Neural cell (in vitro differentiated cells): Measurements from ENCODE around the gene INPP5E. TPM values are rescaled to one million over a fixed set of nuclear protein-coding genes. Genes with fewer than 3 reads are reported as not detected.

Source experiments
- H2AFZ ChIP-seq: fragments of 200-600, 300-800 bp; sonication (generic), shearing (Covaris generic); 2 replicates; pipeline ENCODE4 v1.6.0; 2014; ENCODE audit warnings: low read depth, mild to moderate bottlenecking, antibody characterized with exemption, low read length, moderate library complexity
- H3F3A ChIP-seq: fragments of 200-600 bp; shearing (Covaris generic); 2 replicates; pipeline ENCODE4 v1.6.1; 2016; ENCODE audit warnings: mild to moderate bottlenecking, moderate library complexity, mixed read lengths, antibody characterized with exemption, low read length; ENCODE audit not compliant: insufficient read depth, poor library complexity, severe bottlenecking
- H3K27ac ChIP-seq: fragments of 200-600, 300-800 bp; sonication (generic), shearing (Covaris generic); 2 replicates; pipeline ENCODE4 v1.5.1; 2014; ENCODE audit warnings: mild to moderate bottlenecking, low read length, moderate library complexity
- H3K27me3 ChIP-seq: fragments of 300-800, 200-600 bp; sonication (generic), shearing (Covaris generic); 2 replicates; pipeline ENCODE4 v1.6.0; 2014; ENCODE audit warnings: mild to moderate bottlenecking, low read depth, low read length, moderate library complexity; ENCODE audit not compliant: insufficient read depth
- H3K36me3 ChIP-seq: fragments of 300-800, 200-600 bp; sonication (generic), shearing (Covaris generic); 2 replicates; pipeline ENCODE4 v1.5.1; 2014; ENCODE audit warnings: mild to moderate bottlenecking, antibody characterized with exemption, low read length, moderate library complexity; ENCODE audit not compliant: insufficient read depth
- H3K4me2 ChIP-seq: fragments of 300-800, 200-600 bp; sonication (generic), shearing (Covaris generic); 2 replicates; pipeline ENCODE4 v1.6.0; 2014; ENCODE audit warnings: mild to moderate bottlenecking, low read length
- H3K4me3 ChIP-seq: fragments of 300-800, 200-600 bp; sonication (generic), shearing (Covaris generic); 2 replicates; pipeline ENCODE4 v1.5.1; 2014; ENCODE audit warnings: mild to moderate bottlenecking, low read length, moderate library complexity
- H3K79me2 ChIP-seq: fragments of 200-600 bp; shearing (Covaris generic); replicated peaks from 2 replicates; pipeline ENCODE4 v1.6.0; 2014; ENCODE audit warnings: mild to moderate bottlenecking, low read length, moderate library complexity; ENCODE audit not compliant: insufficient read depth
- H3K9ac ChIP-seq: fragments of 300-800, 200-600 bp; sonication (generic), shearing (Covaris generic); 2 replicates; pipeline ENCODE4 v1.6.1; 2016; ENCODE audit warnings: mild to moderate bottlenecking, low read length, mixed read lengths
- H3K9me2 ChIP-seq: fragments of 200-600 bp; shearing (Covaris generic); 2 replicates; pipeline ENCODE4 v1.6.1; 2016; ENCODE audit warnings: mild to moderate bottlenecking, low read length, mixed read lengths; ENCODE audit not compliant: insufficient read depth
- H3K9me3 ChIP-seq: fragments of 200-600, 300-800 bp; sonication (generic), shearing (Covaris generic); 2 replicates; pipeline ENCODE4 v1.6.1; 2016; ENCODE audit warnings: mild to moderate bottlenecking, mixed run types, low read length, moderate library complexity, mixed read lengths
- H4K20me1 ChIP-seq: fragments of 200-600 bp; shearing (Covaris generic); 2 replicates; pipeline ENCODE4 v1.6.1; 2016; ENCODE audit warnings: mild to moderate bottlenecking, mixed run types; ENCODE audit not compliant: insufficient read depth
- CTCF ChIP-seq: fragments of 450-650 bp; IDR thresholded peaks from 2 replicates; pipeline ENCODE4 v1.5.1; 2014; ENCODE audit warnings: antibody characterized with exemption, mild to moderate bottlenecking, moderate library complexity; ENCODE audit not compliant: poor library complexity, severe bottlenecking
- EP300 ChIP-seq: fragments of 450-650 bp; conservative IDR thresholded peaks from 2 replicates; pipeline ENCODE4 v1.6.1; 2014; ENCODE audit warnings: antibody characterized with exemption, mild to moderate bottlenecking, moderate library complexity; ENCODE audit not compliant: poor library complexity, severe bottlenecking
- EZH2 ChIP-seq: fragments of 200-600, 300-800 bp; shearing (Covaris generic), sonication (generic); IDR thresholded peaks from 2 replicates; pipeline ENCODE4 v1.6.1; 2014; ENCODE audit warnings: antibody characterized with exemption, low read length, borderline replicate concordance, mild to moderate bottlenecking; ENCODE audit not compliant: insufficient read depth, poor library complexity, severe bottlenecking
- MXI1 ChIP-seq: fragments of 450-650 bp; conservative IDR thresholded peaks from 2 replicates; pipeline ENCODE4 v1.6.1; 2014; ENCODE audit warnings: antibody characterized with exemption, mild to moderate bottlenecking; ENCODE audit not compliant: poor library complexity, severe bottlenecking
- POLR2AphosphoS5 ChIP-seq: IDR thresholded peaks from 2 replicates; pipeline ENCODE4 v1.6.1; 2012
- RAD21 ChIP-seq: fragments of 450-650 bp; conservative IDR thresholded peaks from 2 replicates; pipeline ENCODE4 v1.6.1; 2014; ENCODE audit warnings: antibody characterized with exemption, mild to moderate bottlenecking, moderate library complexity
- REST ChIP-seq: IDR thresholded peaks from 2 replicates; pipeline ENCODE4 v1.6.1; 2012; ENCODE audit warnings: borderline replicate concordance
- SMC3 ChIP-seq: fragments of 450-650 bp; conservative IDR thresholded peaks from 2 replicates; pipeline ENCODE4 v1.6.1; 2014; ENCODE audit warnings: antibody characterized with exemption, mild to moderate bottlenecking, moderate library complexity; ENCODE audit not compliant: poor library complexity
- TAF1 ChIP-seq: IDR thresholded peaks from 2 replicates; pipeline ENCODE4 v1.6.1; 2012; ENCODE audit warnings: low read depth
- polyA plus RNA-seq: library from polyadenylated mRNA; depleted of rRNA; stranded (reverse); fragments of >200 nt; gene quantifications from 2 replicates; pipeline ENCODE4 v1.2.3, GENCODE V29; 2014

INPP5E gene
- polyA plus RNA-seq, 1 donor from 2014 or later: 17.9 TPM

- Histone ChIP-seq H3K79me2 (no peaks in the 10 kb centered on the region), H3K9ac (no peak overlapping the region), H3K36me3 (no peaks in the 10 kb centered on the region), H3K4me2 (no peak overlapping the region), H3K9me2 (no peaks in the 10 kb centered on the region), H3K4me3 (no peak overlapping the region), H4K20me1 (no peaks in the 10 kb centered on the region), H3F3A (no peaks in the 10 kb centered on the region), H2AFZ (no peak overlapping the region), H3K9me3 (no peaks in the 10 kb centered on the region), H3K27me3 (no peaks in the 10 kb centered on the region), H3K27ac (no peak overlapping the region)
- TF ChIP-seq RAD21 (no peak), MXI1 (no peak), TAF1 (no peak), EP300 (no peak), SMC3 (no peak), POLR2AphosphoS5 (no peak), CTCF (no peak)
Observed at GRCh38 chr9:136453326-136453725, 13.7 kb upstream of the INPP5E start.

DNA sequence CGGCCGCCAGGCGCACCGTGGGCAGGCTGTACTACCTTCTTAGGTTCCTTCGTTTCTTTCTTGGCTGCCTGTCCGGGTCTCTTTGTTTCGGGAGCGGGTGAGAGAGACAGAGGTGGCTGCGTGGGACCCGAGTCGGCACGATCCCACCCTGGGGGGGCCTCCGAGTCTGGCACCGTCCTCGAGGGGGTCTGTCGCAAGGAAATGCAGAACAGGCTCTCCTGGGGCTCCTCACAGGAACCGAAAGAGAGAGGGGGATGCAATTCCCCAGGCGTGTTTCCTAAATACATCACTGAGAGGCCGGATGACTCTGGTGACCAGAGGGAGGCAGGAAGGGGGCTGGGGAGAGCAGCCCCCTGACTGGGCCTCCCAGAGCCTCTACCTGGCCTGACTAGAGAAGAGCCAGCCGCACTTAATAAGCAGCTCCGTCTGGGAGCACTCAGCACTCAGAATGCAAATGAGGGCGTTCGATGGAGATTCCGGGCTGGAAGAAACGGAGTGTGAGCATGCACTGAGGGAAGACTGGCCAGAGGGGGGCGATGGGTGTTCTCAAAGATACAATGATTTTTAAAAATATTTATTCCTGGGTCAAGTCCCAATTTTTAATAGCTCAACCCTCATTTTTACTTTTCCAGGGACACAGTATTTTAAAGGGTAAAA, 11.7 kb upstream of the INPP5E start:
- H2AFZ ChIP-seq: no peak overlapping the region
- no peak overlapping the region for H3K9ac ChIP-seq
- no peak overlapping the region for H3K27ac ChIP-seq
- no peaks in the 10 kb centered on the region for H3K36me3 ChIP-seq
- H3K4me3 ChIP-seq: no peak overlapping the region
- H3K27me3 ChIP-seq: no peaks in the 10 kb centered on the region
- no peak overlapping the region for H3K4me2 ChIP-seq
- H3F3A ChIP-seq: no peaks in the 10 kb centered on the region
- TF ChIP-seq CTCF (no peak), EP300 (no peak), SMC3 (no peak), MXI1 (no peak), POLR2AphosphoS5 (no peak), TAF1 (no peak), REST (no peak), EZH2 (no peak), RAD21 (no peak)
- H4K20me1 ChIP-seq: no peaks in the 10 kb centered on the region
- H3K79me2 ChIP-seq: no peaks in the 10 kb centered on the region
- no peaks in the 10 kb centered on the region for H3K9me2 ChIP-seq
- no peaks in the 10 kb centered on the region for H3K9me3 ChIP-seq
